Osteocyte (in vitro differentiated cells): ENCODE results near the gene GFY. TPM values are rescaled to one million over a fixed set of nuclear protein-coding genes. Genes with fewer than 3 reads are reported as not detected.

Experiments used
- DNase-seq: peaks from one replicate; pipeline ENCODE4 v3.0.0; 2021; ENCODE audit warnings: mixed read lengths; ENCODE audit not compliant: unreplicated experiment; ENCODE audit errors: extremely low spot score
- H3K27ac Mint-ChIP-seq: one replicate; pipeline ENCODE4 v1.8.0; 2021; ENCODE audit warnings: mild to moderate bottlenecking, mixed read lengths; ENCODE audit not compliant: unreplicated experiment
- H3K27me3 Mint-ChIP-seq: one replicate; pipeline ENCODE4 v1.8.0; 2021; ENCODE audit warnings: mixed read lengths; ENCODE audit not compliant: unreplicated experiment
- H3K36me3 Mint-ChIP-seq: one replicate; pipeline ENCODE4 v1.8.0; 2021; ENCODE audit warnings: mixed read lengths; ENCODE audit not compliant: unreplicated experiment
- H3K4me1 Mint-ChIP-seq: one replicate; pipeline ENCODE4 v1.8.0; 2021; ENCODE audit warnings: mixed read lengths; ENCODE audit not compliant: unreplicated experiment
- H3K4me3 Mint-ChIP-seq: one replicate; pipeline ENCODE4 v1.8.0; 2021; ENCODE audit warnings: mild to moderate bottlenecking, moderate library complexity, mixed read lengths; ENCODE audit not compliant: unreplicated experiment
- H3K9me3 Mint-ChIP-seq: one replicate; pipeline ENCODE4 v1.8.0; 2021; ENCODE audit warnings: mixed read lengths; ENCODE audit not compliant: unreplicated experiment
- CTCF ChIP-seq: fragments of 200-600 bp; sonication (generic); IDR thresholded peaks from 2 replicates; pipeline ENCODE4 v1.5.0; 2021; ENCODE audit warnings: antibody characterized with exemption, mild to moderate bottlenecking, moderate library complexity
- total RNA-seq: library from RNA; stranded (reverse); gene quantifications from 2 replicates; pipeline ENCODE4 v1.2.1, GENCODE V29; 2021

GFY gene
- total RNA-seq, 1 donor from 2014 or later, result not detected

DNA sequence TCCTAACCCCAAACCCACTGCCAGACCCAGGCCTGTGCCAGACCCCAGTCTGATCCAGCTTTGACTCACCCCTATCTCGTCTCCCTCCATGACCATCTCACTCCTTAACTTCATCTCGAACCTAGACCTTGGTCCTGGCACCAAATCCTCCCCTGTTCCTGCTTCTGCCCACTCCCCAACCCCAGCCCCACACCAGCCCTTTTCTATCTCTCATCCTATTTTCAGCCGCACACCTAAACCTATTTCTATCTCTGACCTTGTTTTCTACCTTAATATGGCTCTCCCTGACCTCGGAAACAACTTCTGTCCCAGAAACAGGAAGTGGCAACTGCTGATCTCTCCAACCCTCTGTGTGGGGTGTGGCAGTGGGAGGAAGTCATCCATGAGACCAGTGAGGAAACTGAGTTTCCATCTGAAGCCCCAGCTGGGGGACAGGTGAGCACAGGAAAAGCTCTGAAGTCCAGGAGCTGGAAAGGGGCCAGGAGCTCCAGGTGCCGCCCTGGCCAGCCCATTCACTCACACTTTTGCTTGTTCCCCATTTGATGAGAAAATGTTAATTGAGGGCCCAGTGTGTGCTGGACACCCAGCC, 15.7 kb upstream of the GFY start:
- Mint-ChIP-seq H3K4me1 (no peaks in the 10 kb centered on the region), H3K36me3 (no peaks in the 10 kb centered on the region), H3K9me3 (no peaks in the 10 kb centered on the region), H3K4me3 (no peak overlapping the region), H3K27me3 (peaks cover 15% of the 10 kb centered on the region), H3K27ac (no peak overlapping the region)
- TF ChIP-seq CTCF, result no peak
- DNase-seq, result no peak

GRCh38 chr19:49411681-49412326, 13.4 kb upstream of the GFY start:
- DNase-seq, result no peak
- Mint-ChIP-seq H3K27me3 (peaks cover 23% of the 10 kb centered on the region), H3K27ac (no peak overlapping the region), H3K36me3 (no peaks in the 10 kb centered on the region), H3K4me1 (no peaks in the 10 kb centered on the region), H3K9me3 (no peaks in the 10 kb centered on the region), H3K4me3 (no peak overlapping the region)
- no peak for TF ChIP-seq CTCF

DNA sequence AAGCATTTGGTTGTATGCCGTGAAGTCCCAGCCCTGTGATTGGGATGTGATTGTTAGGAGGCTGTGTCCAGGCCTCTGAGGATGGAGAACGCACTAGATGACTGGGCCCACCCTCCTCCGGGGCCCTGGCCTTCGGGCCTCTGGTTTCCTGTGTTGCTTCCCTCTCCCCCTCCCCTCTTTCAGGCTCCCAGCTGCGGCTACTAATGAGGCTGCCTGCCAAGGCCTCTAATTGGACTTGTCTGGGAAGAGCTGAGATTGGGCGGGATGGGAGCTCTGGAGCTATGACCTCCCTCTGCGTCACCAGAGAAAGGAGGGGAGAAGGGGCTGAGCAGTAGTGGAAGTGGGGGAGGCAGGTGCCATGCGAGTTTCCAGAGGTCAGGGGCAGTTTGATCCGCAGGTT, 11.8 kb upstream of the GFY start:
- Mint-ChIP-seq H3K27me3 (peaks cover 28% of the 10 kb centered on the region), H3K27ac (no peak overlapping the region), H3K36me3 (no peaks in the 10 kb centered on the region), H3K4me3 (no peak overlapping the region), H3K9me3 (no peaks in the 10 kb centered on the region), H3K4me1 (no peaks in the 10 kb centered on the region)
- DNase-seq, result no peak
- no peak for TF ChIP-seq CTCF

DNA sequence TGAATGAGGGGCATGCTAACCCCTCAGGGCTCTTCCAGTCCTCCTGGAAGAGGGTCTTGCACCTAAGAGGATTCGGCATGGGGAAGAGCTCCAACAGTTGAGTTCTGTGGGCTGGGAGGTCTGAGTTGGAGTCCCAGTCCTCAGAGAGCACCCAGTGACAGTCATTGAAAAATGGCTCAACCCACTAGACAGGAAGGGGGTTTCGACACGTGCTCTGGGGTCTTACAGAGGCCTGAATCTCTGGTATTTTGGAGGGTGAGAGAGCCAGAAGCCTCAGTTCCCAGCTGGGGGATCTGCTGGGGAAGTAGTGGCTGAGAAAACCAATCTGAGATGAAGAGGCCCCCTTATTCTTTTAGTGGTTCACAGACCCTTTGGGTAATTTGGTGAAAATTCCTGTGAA, 10.9 kb upstream of the GFY start:
- Mint-ChIP-seq H3K9me3 (no peaks in the 10 kb centered on the region), H3K27ac (no peak overlapping the region), H3K27me3 (peaks cover 32% of the 10 kb centered on the region), H3K4me3 (no peak overlapping the region), H3K4me1 (no peaks in the 10 kb centered on the region), H3K36me3 (no peaks in the 10 kb centered on the region)
- no peak for DNase-seq
- TF ChIP-seq CTCF, result no peak

DNA sequence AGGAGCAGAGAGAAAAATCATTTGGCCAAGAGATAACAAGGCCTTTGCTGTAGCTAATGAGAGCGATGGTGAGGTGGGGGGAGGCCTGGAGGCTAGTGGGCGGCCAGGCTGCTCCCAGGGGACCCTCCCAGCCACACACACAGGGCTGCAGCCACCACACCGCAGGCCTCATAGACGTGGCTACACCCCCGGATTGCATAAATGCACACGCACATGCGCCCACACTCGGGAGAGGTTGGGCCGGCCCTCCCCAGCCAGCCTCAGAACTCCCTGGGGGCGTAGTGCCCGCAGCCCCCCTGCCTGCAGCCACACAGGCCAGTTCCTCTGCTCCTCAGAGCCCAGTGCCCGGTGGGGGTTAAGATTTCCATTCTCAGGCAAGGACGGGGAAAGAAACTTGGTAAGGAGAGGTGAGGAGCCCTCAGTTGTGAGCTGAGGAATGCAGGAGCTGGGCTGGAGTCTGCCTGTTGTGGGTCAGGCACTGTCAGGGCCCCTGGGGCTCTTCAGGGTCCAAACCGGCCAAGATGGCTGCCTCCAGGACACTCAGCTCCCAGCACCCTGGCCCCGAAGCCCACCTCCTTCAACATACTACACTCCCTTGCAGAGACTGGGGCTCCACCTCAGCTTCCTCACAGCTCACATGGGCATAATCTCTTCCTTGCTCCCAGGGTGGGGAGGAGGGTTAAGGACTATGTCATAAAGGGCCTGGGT, 9.9 kb upstream of the GFY start:
- DNase-seq, result no peak
- Mint-ChIP-seq H3K36me3 (no peaks in the 10 kb centered on the region), H3K4me3 (no peak overlapping the region), H3K27me3 (peaks cover 38% of the 10 kb centered on the region), H3K9me3 (no peaks in the 10 kb centered on the region), H3K27ac (no peak overlapping the region), H3K4me1 (no peaks in the 10 kb centered on the region)
- no peak for TF ChIP-seq CTCF
